Psoas muscle (tissue), 8 donors: ENCODE data around the gene IL1RAPL1. TPM values are rescaled to one million over a fixed set of nuclear protein-coding genes. Genes with fewer than 3 reads are reported as not detected.

Source experiments
- ATAC-seq, 4 donors: fragments of 200-7000 bp; cut with Tn5 transposase; one replicate each; pipeline ENCODE4 v1.9.1; 2020; ENCODE audit warnings: moderate library complexity in 3 of 4, mild to moderate bottlenecking in 2 of 4
- DNase-seq, 2 donors: peaks; one replicate each; pipeline ENCODE4 v3.0.0-alpha.2; 2020
- H3K27ac ChIP-seq: fragments of 200-600 bp; one replicate; pipeline ENCODE4 v1.8.0; 2022
- H3K27me3 ChIP-seq, 3 donors: fragments of 200-600 bp in 1 of 3; one replicate each; pipeline versions ENCODE4 v1.6.1 to v1.8.0; 2013 to 2022; ENCODE audit warnings: low read length in 2 of 3, mild to moderate bottlenecking in 2 of 3, moderate library complexity in 1 of 3; ENCODE audit not compliant: insufficient read depth in 3 of 3
- H3K36me3 ChIP-seq, 2 donors: fragments of 200-600 bp in 1 of 2; one replicate each; pipeline versions ENCODE4 v1.6.1 to v1.8.0; 2013 to 2022; ENCODE audit warnings: low read depth in 1 of 2, mild to moderate bottlenecking in 1 of 2, moderate library complexity in 1 of 2; ENCODE audit not compliant: insufficient read depth in 1 of 2
- H3K4me1 ChIP-seq: fragments of 200-600 bp; one replicate; pipeline ENCODE4 v1.8.0; 2022
- H3K4me3 ChIP-seq: fragments of 200-600 bp; one replicate; pipeline ENCODE4 v1.8.0; 2022; ENCODE audit warnings: mild to moderate bottlenecking
- H3K9me3 ChIP-seq: fragments of 200-600 bp; one replicate; pipeline ENCODE4 v1.8.0; 2022
- WGBS, 3 donors: extraction: QIAGEN DNeasy Blood & Tissue Kit; methylation state at CpG; one replicate each; pipeline versions ENCODE4 v1.1.6 to v1.1.7; 2013; 5-methylcytosine and 5-hydroxymethylcytosine counted together
- intact Hi-C, 2 donors: fragments of 100-400 bp; cut with DNase I; formaldehyde crosslinking; loops; one replicate each; pipeline versions ENCODE4 v1.11.0 to v1.14.2; 2022
- polyA plus RNA-seq, 3 donors: library from polyadenylated mRNA; stranded (reverse); fragments of 200-250 nt; gene quantifications; one replicate each; pipeline ENCODE4 v1.2.3, GENCODE V29; 2013
- total RNA-seq, 4 donors: library from RNA; stranded (reverse); fragmentation: NEBNext Ultra II Directional in 2 of 4; extraction: Animal tissue kit (Norgen Biotek cat#: 25700) in 2 of 4; gene quantifications; one replicate each; pipeline versions ENCODE4 v1.2.1 to v1.2.4, GENCODE V29; 2021 to 2023
- TF ChIP-seq, protein P1 (sequence below): fragments of 200-600 bp; IDR thresholded peaks from one replicate; pipeline ENCODE4 v1.8.0; 2022; ENCODE audit warnings: antibody characterized with exemption
- donor health status: healthy with polysubstance abuse.
- donor health status: DM: no; HTN: no; CAD: no; lungs with moderate emphysema.
- donor health status: Bipolar disorder and iron deficiency.
- donor health status: healthy.
- donor health status: DM: yes; HTN: yes; CAD: no.
- donor health status: DM: no; HTN: no; CAD: no.
- donor health status: DM: no; HTN: no; CAD: no.
- donor health status: DM: yes; HTN: yes; CAD: no.

The IL1RAPL1 gene
- total and polyA plus RNA-seq, 7 donors = 0.04 to 0.50 (median 0.19) TPM; not detected in 1

DNA sequence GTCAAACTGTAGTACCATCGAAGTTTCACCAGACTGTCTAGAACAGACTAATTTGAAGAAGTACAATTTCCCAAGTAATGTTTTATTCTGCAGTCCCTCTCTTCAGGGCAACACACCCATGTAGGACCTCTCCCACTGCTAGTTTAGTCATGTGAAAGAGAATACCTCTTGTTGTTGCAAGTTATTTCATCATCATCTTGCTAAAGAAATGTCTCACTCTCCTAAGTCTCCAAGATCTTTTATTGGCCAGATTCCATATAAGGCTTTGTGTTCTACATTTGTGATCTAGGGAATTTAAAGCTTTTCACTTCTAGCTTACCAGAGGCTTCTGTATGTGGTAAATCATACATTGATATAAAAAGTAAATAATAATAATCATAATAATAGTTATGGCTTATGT lies 882.8 kb downstream of the IL1RAPL1 start:
- Histone ChIP-seq H3K27ac (no peak overlapping the region), H3K4me3 (no peak overlapping the region), H3K4me1 (no peaks in the 10 kb centered on the region), H3K9me3 (no peaks in the 10 kb centered on the region), H3K36me3 (no peaks in the 10 kb centered on the region), H3K27me3 (no peaks in the 10 kb centered on the region)
- TF ChIP-seq, protein P1, sequence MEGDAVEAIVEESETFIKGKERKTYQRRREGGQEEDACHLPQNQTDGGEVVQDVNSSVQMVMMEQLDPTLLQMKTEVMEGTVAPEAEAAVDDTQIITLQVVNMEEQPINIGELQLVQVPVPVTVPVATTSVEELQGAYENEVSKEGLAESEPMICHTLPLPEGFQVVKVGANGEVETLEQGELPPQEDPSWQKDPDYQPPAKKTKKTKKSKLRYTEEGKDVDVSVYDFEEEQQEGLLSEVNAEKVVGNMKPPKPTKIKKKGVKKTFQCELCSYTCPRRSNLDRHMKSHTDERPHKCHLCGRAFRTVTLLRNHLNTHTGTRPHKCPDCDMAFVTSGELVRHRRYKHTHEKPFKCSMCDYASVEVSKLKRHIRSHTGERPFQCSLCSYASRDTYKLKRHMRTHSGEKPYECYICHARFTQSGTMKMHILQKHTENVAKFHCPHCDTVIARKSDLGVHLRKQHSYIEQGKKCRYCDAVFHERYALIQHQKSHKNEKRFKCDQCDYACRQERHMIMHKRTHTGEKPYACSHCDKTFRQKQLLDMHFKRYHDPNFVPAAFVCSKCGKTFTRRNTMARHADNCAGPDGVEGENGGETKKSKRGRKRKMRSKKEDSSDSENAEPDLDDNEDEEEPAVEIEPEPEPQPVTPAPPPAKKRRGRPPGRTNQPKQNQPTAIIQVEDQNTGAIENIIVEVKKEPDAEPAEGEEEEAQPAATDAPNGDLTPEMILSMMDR = no peak
- intact Hi-C loops = no loop called here
- DNase-seq = no peak
- 61 to 100% (median 89%) methylated on average over 1 of the region's 1 CpG for WGBS, 3 donors
- ATAC-seq = no peak

DNA sequence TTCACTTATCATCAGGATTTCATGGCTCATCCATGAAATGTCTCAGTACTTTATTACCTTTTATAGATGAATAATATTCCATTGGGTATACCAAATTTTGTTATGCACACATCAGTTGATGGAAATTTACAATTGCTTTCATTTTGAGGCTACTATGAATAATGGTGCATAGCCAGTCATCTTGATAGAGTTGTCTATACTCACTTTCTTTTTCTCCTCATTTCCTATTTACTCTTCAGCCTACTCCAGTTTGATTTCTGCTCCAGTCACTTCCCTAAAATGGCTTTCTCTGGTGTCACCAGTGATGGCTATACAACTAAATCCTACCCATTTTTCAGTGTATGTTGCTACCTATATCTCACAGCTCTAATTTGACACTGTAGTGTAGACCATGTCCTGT lies 884.6 kb downstream of the IL1RAPL1 start:
- Histone ChIP-seq H3K4me1 (no peaks in the 10 kb centered on the region), H3K27me3 (no peaks in the 10 kb centered on the region), H3K9me3 (no peaks in the 10 kb centered on the region), H3K27ac (no peak overlapping the region), H3K36me3 (no peaks in the 10 kb centered on the region), H3K4me3 (no peak overlapping the region)
- ATAC-seq = no peak
- DNase-seq = no peak
- TF ChIP-seq, protein P1 = no peak
- intact Hi-C loops = no loop called here

DNA sequence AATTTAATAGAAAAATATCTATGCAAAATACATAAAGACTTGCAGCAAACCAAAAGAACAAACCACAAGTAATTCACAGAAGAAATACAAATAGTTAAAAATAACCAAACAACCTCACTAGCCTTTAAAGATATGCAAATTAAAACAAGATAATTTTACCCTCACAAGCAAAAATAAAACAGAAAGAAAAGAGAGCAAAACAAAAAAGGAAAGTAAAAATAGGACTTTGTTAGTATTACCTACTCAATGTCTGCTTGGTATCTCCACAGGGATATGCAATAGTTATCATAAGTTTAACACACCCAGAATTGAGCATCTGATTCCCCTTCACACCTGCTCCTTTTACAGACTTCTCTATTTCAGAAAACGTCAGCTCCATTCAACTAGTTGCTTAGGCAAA lies 890.6 kb downstream of the IL1RAPL1 start:
- Histone ChIP-seq H3K36me3 (no peaks in the 10 kb centered on the region), H3K9me3 (no peaks in the 10 kb centered on the region), H3K4me3 (no peak overlapping the region), H3K27ac (no peak overlapping the region), H3K4me1 (no peaks in the 10 kb centered on the region), H3K27me3 (no peaks in the 10 kb centered on the region)
- intact Hi-C loops = no loop called here
- ATAC-seq (no peak), DNase-seq (no peak)
- WGBS, 3 donors = 22 to 41% (median 30%) methylated on average over 1 of the region's 1 CpG
- TF ChIP-seq, protein P1 = no peak

GRCh38 chrX:29478336-29479069 lies 891.3 kb downstream of the IL1RAPL1 start:
- WGBS, 3 donors = 38 to 53% (median 53%) methylated on average over 10 of the region's 10 CpGs
- no peaks in the 10 kb centered on the region for H3K4me1 ChIP-seq
- intact Hi-C loops = no loop called here
- TF ChIP-seq, protein P1 = peak; percentile 10
- no peaks in the 10 kb centered on the region for H3K9me3 ChIP-seq
- H3K27ac ChIP-seq = no peak overlapping the region
- H3K27me3 ChIP-seq = no peaks in the 10 kb centered on the region
- H3K36me3 ChIP-seq = no peaks in the 10 kb centered on the region
- ATAC-seq (no peak), DNase-seq (no peak)
- H3K4me3 ChIP-seq = no peak overlapping the region

DNA sequence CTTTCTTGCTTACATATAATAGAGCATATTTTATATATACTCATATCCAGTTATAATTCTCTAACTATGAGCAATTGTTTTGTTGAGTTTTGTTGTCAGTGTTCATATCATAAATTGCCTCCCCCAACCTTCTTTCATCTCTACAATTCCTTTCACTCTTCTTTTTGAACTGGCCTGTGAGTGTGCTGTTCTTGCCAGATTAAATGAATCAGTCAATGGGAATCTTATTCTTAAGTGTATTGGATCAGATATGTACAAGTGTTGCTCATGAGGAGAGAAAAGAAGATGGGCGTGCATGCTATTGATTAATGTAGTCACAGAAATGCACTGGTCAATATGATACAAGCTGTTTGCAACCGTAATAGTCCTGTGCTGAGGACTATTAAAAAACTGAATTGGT lies 900.0 kb downstream of the IL1RAPL1 start:
- H3K4me3 ChIP-seq = no peak overlapping the region
- no peaks in the 10 kb centered on the region for H3K9me3 ChIP-seq
- H3K27ac ChIP-seq = no peak overlapping the region
- H3K4me1 ChIP-seq = no peaks in the 10 kb centered on the region
- DNase-seq (no peak), ATAC-seq (no peak)
- H3K36me3 ChIP-seq = no peaks in the 10 kb centered on the region
- intact Hi-C loops = no loop called here
- WGBS, 3 donors = 83 to 92% (median 92%) methylated on average over 2 of the region's 2 CpGs
- no peaks in the 10 kb centered on the region for H3K27me3 ChIP-seq
- TF ChIP-seq, protein P1 = no peak
